Measurements from ENCODE around the gene DPYSL5.
"Not testable (repeated sequence)": the region's sequence is repeated elsewhere in the genome, so short reads cannot be mapped to it uniquely, and the experiment has no call there.

The DPYSL5 gene

GRCh38 chr2:26874514-26874913 lies 26.6 kb downstream of the DPYSL5 start:
- no peak for DNase-seq (ENCODE audit: insufficient read length, low spot score)
- no peak for TF ChIP-seq POLR2A (IDR thresholded peaks at IDR 0.05; ENCODE audit: low read depth, low read length)
- no peak for FAIRE-seq

- no peak for DNase-seq (ENCODE audit: insufficient read length, low spot score)
- FAIRE-seq, result no peak
- TF ChIP-seq POLR2A (IDR thresholded peaks at IDR 0.05; ENCODE audit: low read depth, low read length), result no peak
Measured at GRCh38 chr2:26875065-26875634, 27.2 kb downstream of the DPYSL5 start.

- FAIRE-seq (no peak), DNase-seq (ENCODE audit: insufficient read length, low spot score) (no peak)
- TF ChIP-seq POLR2A (IDR thresholded peaks at IDR 0.05; ENCODE audit: low read depth, low read length), result no peak
Measured at GRCh38 chr2:26875808-26876207, 27.9 kb downstream of the DPYSL5 start.

- no peak for FAIRE-seq
- no peak for TF ChIP-seq POLR2A (IDR thresholded peaks at IDR 0.05; ENCODE audit: low read depth, low read length)
Measured at GRCh38 chr2:26876260-26876659, 28.3 kb downstream of the DPYSL5 start.

GRCh38 chr2:26877276-26877675 lies 29.3 kb downstream of the DPYSL5 start:
- TF ChIP-seq POLR2A (IDR thresholded peaks at IDR 0.05; ENCODE audit: low read depth, low read length), result no peak
- no peak for FAIRE-seq
- no peak for DNase-seq (ENCODE audit: insufficient read length, low spot score)

More at GRCh38 chr2:26876260-26876659, 28.3 kb downstream of the DPYSL5 start:
- no peak for DNase-seq (ENCODE audit: insufficient read length, low spot score)

- no peak for TF ChIP-seq POLR2A (IDR thresholded peaks at IDR 0.05; ENCODE audit: low read depth, low read length)
- DNase-seq (ENCODE audit: insufficient read length, low spot score) (no peak), FAIRE-seq (no peak)
Measured at GRCh38 chr2:26880161-26880560, 32.2 kb downstream of the DPYSL5 start.

GRCh38 chr2:26880910-26881435 lies 33.0 kb downstream of the DPYSL5 start:
- DNase-seq (ENCODE audit: insufficient read length, low spot score) (no peak), FAIRE-seq (no peak)
- TF ChIP-seq POLR2A (IDR thresholded peaks at IDR 0.05; ENCODE audit: low read depth, low read length), result no peak

- DNase-seq (ENCODE audit: insufficient read length, low spot score); FAIRE-seq: not testable (repeated sequence)
Measured at GRCh38 chr2:26882220-26882619, 34.3 kb downstream of the DPYSL5 start.

GRCh38 chr2:26883956-26884355 lies 36.0 kb downstream of the DPYSL5 start:
- DNase-seq (ENCODE audit: insufficient read length, low spot score) (no peak), FAIRE-seq (no peak)
- TF ChIP-seq POLR2A (IDR thresholded peaks at IDR 0.05; ENCODE audit: low read depth, low read length), result no peak

- TF ChIP-seq POLR2A (IDR thresholded peaks at IDR 0.05; ENCODE audit: low read depth, low read length), result no peak
- DNase-seq (ENCODE audit: insufficient read length, low spot score) (no peak), FAIRE-seq (no peak)
Measured at GRCh38 chr2:26884486-26884885, 36.6 kb downstream of the DPYSL5 start.

GRCh38 chr2:26885651-26886329 lies 37.9 kb downstream of the DPYSL5 start:
- FAIRE-seq, result no peak
- TF ChIP-seq POLR2A (IDR thresholded peaks at IDR 0.05; ENCODE audit: low read depth, low read length), result no peak
- DNase-seq (ENCODE audit: insufficient read length, low spot score), result no peak

- no peak for TF ChIP-seq POLR2A (IDR thresholded peaks at IDR 0.05; ENCODE audit: low read depth, low read length)
- DNase-seq (ENCODE audit: insufficient read length, low spot score) (no peak), FAIRE-seq (no peak)
Measured at GRCh38 chr2:26886736-26887135, 38.8 kb downstream of the DPYSL5 start.

- TF ChIP-seq POLR2A (IDR thresholded peaks at IDR 0.05; ENCODE audit: low read depth, low read length), result no peak
- DNase-seq (ENCODE audit: insufficient read length, low spot score), result no peak
- no peak for FAIRE-seq
Measured at GRCh38 chr2:26887151-26887550, 39.2 kb downstream of the DPYSL5 start.

GRCh38 chr2:26889796-26890195 lies 41.9 kb downstream of the DPYSL5 start:
- FAIRE-seq (no peak), DNase-seq (ENCODE audit: insufficient read length, low spot score) (no peak)
- no peak for TF ChIP-seq POLR2A (IDR thresholded peaks at IDR 0.05; ENCODE audit: low read depth, low read length)

GRCh38 chr2:26890341-26891000 lies 42.5 kb downstream of the DPYSL5 start:
- FAIRE-seq (no peak), DNase-seq (ENCODE audit: insufficient read length, low spot score) (no peak)
- TF ChIP-seq POLR2A (IDR thresholded peaks at IDR 0.05; ENCODE audit: low read depth, low read length), result no peak
